Activated CD4-positive, alpha-beta T cell treated with anti-CD3 and anti-CD28 coated beads, Interleukin-2, amount 50 U/mL, for 16 hours (primary cell): ENCODE measurements around the gene PRDX2.

ENCODE experiments used
- DNase-seq: peaks from one replicate; pipeline ENCODE4 v3.0.0-alpha.2; 2020

The PRDX2 gene

GRCh38 chr19:12779162-12779993, 22.2 kb downstream of the PRDX2 start:
- no peak for DNase-seq

- DNase-seq: no peak
These were observed 22.8 kb downstream of the PRDX2 start for GRCh38 chr19:12778905-12779161.

- DNase-seq: peak; percentile 68
These were observed 23.3 kb downstream of the PRDX2 start for GRCh38 chr19:12778017-12778904.

GRCh38 chr19:12777217-12778016, 24.2 kb downstream of the PRDX2 start:
- peak; percentile 86 for DNase-seq

- DNase-seq: no peak
These were observed 26.7 kb downstream of the PRDX2 start, which contains the start of gene HOOK2 for GRCh38 chr19:12774588-12775555. Gene HOOK2, minus strand, starts transcription at chr19:12775552. Its CDS starts 103 bp downstream, at chr19:12775449.

- DNase-seq: no peak
These were observed 28.0 kb downstream of the PRDX2 start for GRCh38 chr19:12773571-12773970.

GRCh38 chr19:12772323-12772722, 29.3 kb downstream of the PRDX2 start:
- no peak for DNase-seq

- no peak for DNase-seq
These were observed 30.7 kb downstream of the PRDX2 start for GRCh38 chr19:12770922-12771321.

GRCh38 chr19:12769689-12770088, 31.9 kb downstream of the PRDX2 start:
- DNase-seq: peak; percentile 66

- no peak for DNase-seq
These were observed 33.9 kb downstream of the PRDX2 start for GRCh38 chr19:12767666-12768065.

GRCh38 chr19:12767150-12767549, 34.5 kb downstream of the PRDX2 start:
- no peak for DNase-seq

- peak; percentile 72 for DNase-seq
These were observed 35.5 kb downstream of the PRDX2 start for GRCh38 chr19:12766051-12766521.

- no peak for DNase-seq
These were observed 36.9 kb downstream of the PRDX2 start for GRCh38 chr19:12764698-12765097.

GRCh38 chr19:12763100-12763499, 38.5 kb downstream of the PRDX2 start:
- DNase-seq: no peak

- DNase-seq: no peak
These were observed 41.9 kb downstream of the PRDX2 start for GRCh38 chr19:12759686-12760085.

GRCh38 chr19:12757544-12758274, 43.9 kb downstream of the PRDX2 start:
- peak; percentile 69 for DNase-seq

GRCh38 chr19:12756150-12756883, 45.3 kb downstream of the PRDX2 start:
- DNase-seq: no peak

- DNase-seq: no peak
These were observed 47.0 kb downstream of the PRDX2 start for GRCh38 chr19:12754465-12755196.

GRCh38 chr19:12752056-12752781, 49.4 kb downstream of the PRDX2 start:
- no peak for DNase-seq
